Measurements from ENCODE around the gene CLCN7. TPM values are rescaled to one million over a fixed set of nuclear protein-coding genes. Genes with fewer than 3 reads are reported as not detected.

CLCN7 gene
- total and polyA plus RNA-seq, 2 experiments from 2014 or later: 17.4 to 53.8 TPM

- TF ChIP-seq CTCF (conservative IDR thresholded peaks at IDR 0.05; ENCODE audit: low read depth in 2 of 2) (no peak), ZNF114 (CRISPR knock-in tag; IDR thresholded peaks at IDR 0.05) (no peak), CREB1 (CRISPR knock-in tag; IDR thresholded peaks at IDR 0.05; ENCODE audit: low read depth) (no peak), ETS1 (IDR thresholded peaks at IDR 0.05) (no peak), NANOG (IDR thresholded peaks at IDR 0.05; ENCODE audit: borderline replicate concordance) (no peak), EZH2 (IDR thresholded peaks at IDR 0.05; ENCODE audit: low read depth, unreplicated experiment) (no peak)
Measured at GRCh38 chr16:1439058-1439698, 35.6 kb downstream of the CLCN7 start (continued).

GRCh38 chr16:1438229-1439057, 36.4 kb downstream of the CLCN7 start:
- ATAC-seq (no peak), DNase-seq (ENCODE audit: low spot score) (no peak)
- no peaks in the 10 kb centered on the region for H3K36me3 ChIP-seq (ENCODE audit: insufficient read depth)
- Mint-ChIP-seq H3K9me3 (no peaks in the 10 kb centered on the region), H3K4me1 (no peaks in the 10 kb centered on the region), H3K27ac (no peak overlapping the region), H3K27me3 (ENCODE audit: insufficient read depth, low read depth, poor library complexity) (peaks cover 5% of the 10 kb centered on the region), H3K4me3 (no peak overlapping the region), H3K36me3 (ENCODE audit: low read depth) (no peaks in the 10 kb centered on the region)
- no peak overlapping the region for H3K4me3 ChIP-seq
- no peaks in the 10 kb centered on the region for H3K4me1 ChIP-seq (ENCODE audit: insufficient read depth)
- H3K9me2 ChIP-seq (ENCODE audit: insufficient read depth): no peaks in the 10 kb centered on the region
- no peaks in the 10 kb centered on the region for H3K27me3 ChIP-seq (ENCODE audit: insufficient read depth)
- no peak overlapping the region for H3K27ac ChIP-seq (ENCODE audit: low read depth)
- H3K4me2 ChIP-seq: no peak overlapping the region
- no peaks in the 10 kb centered on the region for H4K20me1 ChIP-seq (replicated peaks; ENCODE audit: insufficient read depth)
- no peaks in the 10 kb centered on the region for H3K79me2 ChIP-seq (replicated peaks; ENCODE audit: insufficient read depth)
- H2AFZ ChIP-seq: no peak overlapping the region
- H3F3A ChIP-seq (replicated peaks; ENCODE audit: low read depth): no peaks in the 10 kb centered on the region
- TF ChIP-seq STAT1 (IDR thresholded peaks at IDR 0.05; ENCODE audit: unreplicated experiment): no peak
- TF ChIP-seq ZNF114 (CRISPR knock-in tag; IDR thresholded peaks at IDR 0.05): no peak
- no peak for TF ChIP-seq CTCF (conservative IDR thresholded peaks at IDR 0.05; ENCODE audit: low read depth in 2 of 2)
- no peak for TF ChIP-seq ETS1 (IDR thresholded peaks at IDR 0.05)
- no peak for TF ChIP-seq CREB1 (CRISPR knock-in tag; IDR thresholded peaks at IDR 0.05; ENCODE audit: low read depth)
- TF ChIP-seq ZNF331 (CRISPR knock-in tag; IDR thresholded peaks at IDR 0.05; ENCODE audit: low read depth): no peak
- no peak for TF ChIP-seq EZH2phosphoT487 (IDR thresholded peaks at IDR 0.05; ENCODE audit: unreplicated experiment)
- no peak for TF ChIP-seq JUNB (IDR thresholded peaks at IDR 0.05; ENCODE audit: unreplicated experiment)
- TF ChIP-seq EZH2 (IDR thresholded peaks at IDR 0.05; ENCODE audit: low read depth, unreplicated experiment): no peak

All from GM23338 (cell line).